OCI-LY7 (cell line): ENCODE measurements around the gene BST1. TPM values are rescaled to one million over a fixed set of nuclear protein-coding genes. Genes with fewer than 3 reads are reported as not detected.

Experiments
- BruUV-seq: library from RNA; stranded (reverse); fragments of 400-500 nt; replicated peaks from 2 replicates; lab custom pipeline; 2021; lab: Mats Ljungman, UMichigan
- CTCF ChIA-PET: fragments of 300-600 bp; sonication (Branson Sonifier 250); formaldehyde crosslinking; loops from one replicate; lab custom pipeline; 2022; ENCODE audit warnings: antibody characterized with exemption; ENCODE audit not compliant: unreplicated experiment; lab: Charles Lee
- POLR2A ChIA-PET: fragments of 300-600 bp; sonication (Branson Sonifier 250); formaldehyde crosslinking; loops from one replicate; lab custom pipeline; 2022; ENCODE audit warnings: antibody characterized with exemption; lab: Charles Lee
- DNase-seq: peaks from one replicate; pipeline ENCODE4 v3.0.0-alpha.2; 2015; ENCODE audit warnings: low spot score
- H2AFZ ChIP-seq: fragments of 200-600 bp; sonication (generic), shearing (Covaris generic); 2 replicates; pipeline ENCODE4 v1.6.1; 2014; ENCODE audit warnings: mild to moderate bottlenecking, antibody characterized with exemption, low read length, moderate library complexity
- H3K27ac ChIP-seq: fragments of 200-600 bp; sonication (generic); 2 replicates; pipeline ENCODE4 v1.5.1; 2014; ENCODE audit warnings: mixed run types, low read depth, mild to moderate bottlenecking, moderate library complexity, low read length, inconsistent platforms; ENCODE audit not compliant: poor library complexity, severe bottlenecking
- H3K36me3 ChIP-seq: fragments of 200-600 bp; sonication (generic); 2 replicates; pipeline ENCODE4 v1.6.1; 2014; ENCODE audit warnings: mild to moderate bottlenecking, antibody characterized with exemption, low read length, moderate library complexity, mixed read lengths; ENCODE audit not compliant: insufficient read depth
- H3K4me1 ChIP-seq: fragments of 200-600 bp; sonication (generic); 2 replicates; pipeline ENCODE4 v1.5.1; 2014; ENCODE audit warnings: mild to moderate bottlenecking, low read length; ENCODE audit not compliant: insufficient read depth, poor library complexity, severe bottlenecking
- H3K4me2 ChIP-seq: fragments of 200-600 bp; sonication (generic); 2 replicates; pipeline ENCODE4 v1.6.1; 2014; ENCODE audit warnings: mild to moderate bottlenecking, low read length
- H3K4me3 ChIP-seq: fragments of 200-600 bp; sonication (generic); 2 replicates; pipeline ENCODE4 v1.5.1; 2014; ENCODE audit warnings: mild to moderate bottlenecking, low read depth, low read length; ENCODE audit not compliant: poor library complexity, severe bottlenecking
- H3K79me2 ChIP-seq: fragments of 200-600 bp; sonication (generic); 2 replicates; pipeline ENCODE4 v1.6.1; 2016; ENCODE audit warnings: low read depth, mild to moderate bottlenecking, low read length, moderate library complexity, mixed read lengths; ENCODE audit not compliant: insufficient read depth
- H3K9me2 ChIP-seq: fragments of 200-600 bp; sonication (generic); 2 replicates; pipeline ENCODE4 v1.6.1; 2016; ENCODE audit warnings: mild to moderate bottlenecking, low read length, mixed read lengths; ENCODE audit not compliant: insufficient read depth
- H3K9me3 ChIP-seq: fragments of 200-600 bp; sonication (generic); 2 replicates; pipeline ENCODE4 v1.6.1; 2014; ENCODE audit warnings: mild to moderate bottlenecking, mixed run types, low read length, mixed read lengths
- H4K20me1 ChIP-seq: fragments of 200-600 bp; sonication (generic); 2 replicates; pipeline ENCODE4 v1.6.1; 2014; ENCODE audit warnings: mild to moderate bottlenecking, antibody characterized with exemption, low read length, moderate library complexity, mixed read lengths; ENCODE audit not compliant: insufficient read depth
- EZH2phosphoT487 ChIP-seq: fragments of 200-600 bp; sonication (generic); IDR thresholded peaks from 2 replicates; pipeline ENCODE4 v1.6.1; 2018; ENCODE audit warnings: low read depth, borderline replicate concordance, mild to moderate bottlenecking, mixed run types, antibody characterized with exemption, low read length, moderate library complexity, mixed read lengths
- intact Hi-C: fragments of 100-400 bp; cut with micrococcal nuclease; formaldehyde crosslinking; loops from one replicate; pipeline ENCODE4 v1.10.0; 2022; ENCODE audit not compliant: unreplicated experiment
- total RNA-seq, 2 experiments: library from RNA; depleted of rRNA in 1 of 2; stranded (reverse); fragments of >200 nt in 1 of 2; shearing (Covaris generic) in 1 of 2; gene quantifications; 2 replicates each; pipeline ENCODE4 v1.2.3, GENCODE V29; 2014 to 2022
- TF ChIP-seq, protein P1 (sequence below): fragments of 200-600 bp; sonication (generic); conservative IDR thresholded peaks from 2 replicates; pipeline ENCODE4 v1.5.1; 2014; ENCODE audit warnings: mild to moderate bottlenecking, antibody characterized with exemption, low read length, moderate library complexity, mixed read lengths

The BST1 gene
- total RNA-seq, 2 experiments from 2014 or later, result 0.21 to 0.50 TPM

DNA sequence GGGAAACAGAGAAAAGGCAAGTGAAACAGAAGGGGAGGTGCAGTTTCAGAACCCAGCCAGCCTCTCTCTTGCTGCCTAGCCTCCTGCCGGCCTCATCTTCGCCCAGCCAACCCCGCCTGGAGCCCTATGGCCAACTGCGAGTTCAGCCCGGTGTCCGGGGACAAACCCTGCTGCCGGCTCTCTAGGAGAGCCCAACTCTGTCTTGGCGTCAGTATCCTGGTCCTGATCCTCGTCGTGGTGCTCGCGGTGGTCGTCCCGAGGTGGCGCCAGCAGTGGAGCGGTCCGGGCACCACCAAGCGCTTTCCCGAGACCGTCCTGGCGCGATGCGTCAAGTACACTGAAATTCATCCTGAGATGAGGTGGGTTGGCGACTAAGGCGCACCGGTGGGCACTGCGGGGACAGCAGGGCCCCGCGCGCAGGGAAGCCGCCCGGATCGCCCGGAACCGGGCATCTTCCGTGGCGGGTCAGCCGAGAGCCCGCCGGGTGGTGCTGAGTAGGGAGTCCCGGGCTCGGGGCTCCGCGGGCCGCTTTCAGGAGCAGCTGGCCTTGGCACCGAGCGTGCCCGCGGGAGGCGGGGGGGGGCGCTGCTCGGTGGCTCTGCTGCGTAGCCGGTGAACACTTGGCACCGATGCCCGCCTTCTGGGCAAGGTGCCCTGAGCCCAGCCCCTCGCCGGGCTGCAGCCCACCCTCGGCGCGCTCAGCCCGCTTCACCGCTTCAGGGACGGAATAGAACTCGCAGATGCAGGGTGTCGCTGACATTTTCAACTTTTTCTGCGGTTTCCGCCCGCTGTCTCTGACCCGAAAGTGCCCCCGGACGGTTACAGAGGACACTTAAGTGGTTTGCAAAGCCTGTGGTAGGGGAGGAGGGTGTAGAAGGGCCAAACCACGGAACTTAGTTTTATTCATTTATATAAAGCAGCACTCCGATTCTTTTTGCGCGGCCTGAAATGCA lies 75.7 kb downstream of the BST1 start, which contains the start of gene CD38:
TSS of gene CD38 (plus strand) at position 40 of the 953 bp plus-strand sequence. CDS start at position 127, 87 bp downstream.
- Histone ChIP-seq H3K9me3 (peaks cover 23% of the 10 kb centered on the region), H4K20me1 (peaks cover 9% of the 10 kb centered on the region; the same call in 1 of the 2 replicates), H3K4me2 (peak within 1 kb of the TSS; percentile 68), H3K4me3 (peak within 1 kb of the TSS; percentile 76), H3K4me1 (peaks cover 62% of the 10 kb centered on the region), H3K79me2 (peaks cover 47% of the 10 kb centered on the region), H3K27ac (peak within 1 kb of the TSS; percentile 96), H2AFZ (peak within 1 kb of the TSS; percentile 0; the same call in 1 of the 2 replicates), H3K36me3 (peaks cover 46% of the 10 kb centered on the region), H3K9me2 (no peaks in the 10 kb centered on the region)
- intact Hi-C loops, result loop anchor here (1.0 to 10.0 kb wide), 5 partner anchors 26 to 1556 kb away; partner anchors contain the start of genes CPEB2, FAM200B and TAPT1
- TF ChIP-seq EZH2phosphoT487, result no peak
- TF ChIP-seq, protein P1, sequence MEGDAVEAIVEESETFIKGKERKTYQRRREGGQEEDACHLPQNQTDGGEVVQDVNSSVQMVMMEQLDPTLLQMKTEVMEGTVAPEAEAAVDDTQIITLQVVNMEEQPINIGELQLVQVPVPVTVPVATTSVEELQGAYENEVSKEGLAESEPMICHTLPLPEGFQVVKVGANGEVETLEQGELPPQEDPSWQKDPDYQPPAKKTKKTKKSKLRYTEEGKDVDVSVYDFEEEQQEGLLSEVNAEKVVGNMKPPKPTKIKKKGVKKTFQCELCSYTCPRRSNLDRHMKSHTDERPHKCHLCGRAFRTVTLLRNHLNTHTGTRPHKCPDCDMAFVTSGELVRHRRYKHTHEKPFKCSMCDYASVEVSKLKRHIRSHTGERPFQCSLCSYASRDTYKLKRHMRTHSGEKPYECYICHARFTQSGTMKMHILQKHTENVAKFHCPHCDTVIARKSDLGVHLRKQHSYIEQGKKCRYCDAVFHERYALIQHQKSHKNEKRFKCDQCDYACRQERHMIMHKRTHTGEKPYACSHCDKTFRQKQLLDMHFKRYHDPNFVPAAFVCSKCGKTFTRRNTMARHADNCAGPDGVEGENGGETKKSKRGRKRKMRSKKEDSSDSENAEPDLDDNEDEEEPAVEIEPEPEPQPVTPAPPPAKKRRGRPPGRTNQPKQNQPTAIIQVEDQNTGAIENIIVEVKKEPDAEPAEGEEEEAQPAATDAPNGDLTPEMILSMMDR, result peak; percentile 24; the same call in 1 of the 2 replicates
- ChIA-PET POLR2A (interaction anchor here (0.6 to 2.2 kb wide), 9 partner anchors 8 to 904 kb away, joined by 3 to 14 read pairs (median 6); no protein-coding TSS in a partner anchor), CTCF (interaction anchor here (1.0 kb wide), 1 partner anchor 9 kb away, joined by 3 read pairs; no protein-coding TSS in a partner anchor)
- DNase-seq, result peak; percentile 90
- no TSS peak for BruUV-seq

DNA sequence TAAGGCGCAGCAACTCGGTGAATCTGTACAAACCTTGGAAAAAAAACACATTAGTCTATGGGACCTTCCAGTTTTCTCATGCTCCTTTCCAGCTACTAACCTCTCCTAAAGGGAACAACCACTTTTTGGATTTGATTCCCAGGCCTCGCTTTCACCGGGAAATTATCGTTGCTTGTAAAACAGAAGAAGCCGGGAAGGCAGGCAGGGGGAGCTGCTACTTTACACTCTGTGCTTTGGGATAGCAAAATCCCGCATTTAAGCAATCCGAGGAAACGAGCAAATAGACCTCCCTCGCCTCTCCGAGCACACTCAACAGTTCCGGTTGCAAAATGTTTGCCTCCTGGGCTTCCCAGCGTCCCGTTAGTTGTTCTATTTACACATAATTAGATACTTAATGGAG lies 76.4 kb downstream of the BST1 start:
- H3K4me3 ChIP-seq, result peak overlapping the region; percentile 76
- H3K9me2 ChIP-seq, result no peaks in the 10 kb centered on the region
- peaks cover 70% of the 10 kb centered on the region for H3K4me1 ChIP-seq
- TF ChIP-seq, protein P1, result peak; percentile 42
- TF ChIP-seq EZH2phosphoT487, result no peak
- H4K20me1 ChIP-seq, result peaks cover 9% of the 10 kb centered on the region; the same call in 1 of the 2 replicates
- TSS peak; percentile 61 for BruUV-seq
- DNase-seq, result no peak
- ChIA-PET CTCF (interaction anchor here (0.6 to 1.5 kb wide), 3 partner anchors 8 to 22 kb away, joined by 3 to 4 read pairs (median 3); no protein-coding TSS in a partner anchor), POLR2A (interaction anchor here (0.8 to 2.2 kb wide), 13 partner anchors 8 to 104 kb away, joined by 3 to 14 read pairs (median 5); no protein-coding TSS in a partner anchor)
- H3K79me2 ChIP-seq, result peaks cover 54% of the 10 kb centered on the region
- H3K36me3 ChIP-seq, result peaks cover 53% of the 10 kb centered on the region
- peak overlapping the region; percentile 0; the same call in 1 of the 2 replicates for H2AFZ ChIP-seq
- H3K27ac ChIP-seq, result peak overlapping the region; percentile 96
- H3K4me2 ChIP-seq, result peak overlapping the region; percentile 68
- intact Hi-C loops, result loop anchor here (2.0 to 10.0 kb wide), 4 partner anchors 25 to 1555 kb away; partner anchors contain the start of genes CPEB2 and TAPT1
- peaks cover 30% of the 10 kb centered on the region for H3K9me3 ChIP-seq
